ENCODE measurements around the gene CALN1.
"Not testable (repeated sequence)": the region's sequence is repeated elsewhere in the genome, so short reads cannot be mapped to it uniquely, and the experiment has no call there.

The CALN1 gene

GRCh38 chr7:71824006-71824760 lies 588.0 kb downstream of the CALN1 start:
- no peak for DNase-seq (ENCODE audit: low spot score in 2 of 2)
- in situ Hi-C loops (cut with MboI; ENCODE audit: low sequenced_read_pairs): no loop called here
- Histone ChIP-seq H3K4me3 (no peak overlapping the region), H3K27me3 (ENCODE audit: low read depth) (no peaks in the 10 kb centered on the region), H3K4me1 (no peaks in the 10 kb centered on the region), H3K36me3 (replicated peaks) (no peaks in the 10 kb centered on the region), H3K9me3 (no peaks in the 10 kb centered on the region)

GRCh38 chr7:71822406-71822805 lies 589.7 kb downstream of the CALN1 start:
- in situ Hi-C loops (cut with MboI; ENCODE audit: low sequenced_read_pairs); H3K4me1 ChIP-seq; H3K4me3 ChIP-seq; H3K27me3 ChIP-seq (ENCODE audit: low read depth); H3K36me3 ChIP-seq (replicated peaks); DNase-seq (ENCODE audit: low spot score in 2 of 2); H3K9me3 ChIP-seq: not testable (repeated sequence)

DNA sequence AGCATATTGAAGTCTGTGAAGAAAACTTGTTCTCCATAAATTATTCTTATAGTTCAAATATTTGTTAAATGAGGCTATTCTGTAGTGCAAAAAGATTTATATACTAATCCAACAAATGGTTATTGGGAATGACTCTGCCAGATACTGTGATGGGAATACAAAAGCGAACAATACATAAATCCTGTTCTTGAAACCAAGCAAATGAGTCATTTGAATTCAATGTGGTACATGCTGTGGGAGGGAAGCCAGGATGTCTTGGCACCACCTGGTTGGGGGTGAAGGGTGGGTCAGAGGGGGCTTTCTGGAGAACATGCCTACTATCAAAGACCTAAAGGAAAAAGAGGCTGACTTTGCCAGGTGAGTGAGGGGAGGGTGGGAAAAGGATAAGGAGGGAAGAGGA lies 594.2 kb downstream of the CALN1 start:
- no peaks in the 10 kb centered on the region for H3K36me3 ChIP-seq (replicated peaks)
- no peaks in the 10 kb centered on the region for H3K27me3 ChIP-seq (ENCODE audit: low read depth)
- no peak overlapping the region for H3K4me3 ChIP-seq
- no peaks in the 10 kb centered on the region for H3K4me1 ChIP-seq
- in situ Hi-C loops (cut with MboI; ENCODE audit: low sequenced_read_pairs): no loop called here
- DNase-seq (ENCODE audit: low spot score in 2 of 2): no peak
- no peaks in the 10 kb centered on the region for H3K9me3 ChIP-seq

GRCh38 chr7:71808115-71808514 lies 604.0 kb downstream of the CALN1 start:
- H3K27me3 ChIP-seq (ENCODE audit: low read depth): no peaks in the 10 kb centered on the region
- in situ Hi-C loops (cut with MboI; ENCODE audit: low sequenced_read_pairs): no loop called here
- H3K9me3 ChIP-seq: peaks cover 5% of the 10 kb centered on the region; the same call in 1 of the 2 replicates
- no peaks in the 10 kb centered on the region for H3K36me3 ChIP-seq (replicated peaks)
- H3K4me1 ChIP-seq: no peaks in the 10 kb centered on the region
- DNase-seq (ENCODE audit: low spot score in 2 of 2): no peak
- H3K4me3 ChIP-seq: no peak overlapping the region

DNA sequence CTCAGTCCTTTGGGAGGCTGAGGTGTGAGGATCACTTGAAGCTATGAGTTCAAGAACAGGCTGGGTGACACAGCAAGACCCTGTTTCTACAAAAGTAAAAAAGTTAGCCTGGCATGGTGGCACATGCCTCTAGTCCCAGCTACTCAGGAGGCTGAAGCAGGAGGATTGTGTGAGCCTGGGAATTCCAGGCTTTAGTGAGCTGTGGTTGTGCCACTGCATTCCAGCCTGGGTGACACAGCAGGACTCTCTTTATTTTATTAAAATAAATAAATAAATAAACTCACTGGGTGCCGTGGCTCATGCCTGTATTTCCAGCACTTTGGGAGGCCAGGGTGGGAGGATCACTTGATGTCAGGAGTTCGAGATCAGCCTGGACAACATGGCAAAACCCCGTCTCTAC lies 607.9 kb downstream of the CALN1 start:
- in situ Hi-C loops (cut with MboI; ENCODE audit: low sequenced_read_pairs): no loop called here
- Histone ChIP-seq H3K4me3 (no peak overlapping the region), H3K4me1 (no peaks in the 10 kb centered on the region), H3K36me3 (replicated peaks) (no peaks in the 10 kb centered on the region), H3K27me3 (ENCODE audit: low read depth) (no peaks in the 10 kb centered on the region), H3K9me3 (peaks cover 5% of the 10 kb centered on the region; the same call in 1 of the 2 replicates)
- DNase-seq (ENCODE audit: low spot score in 2 of 2): no peak

DNA sequence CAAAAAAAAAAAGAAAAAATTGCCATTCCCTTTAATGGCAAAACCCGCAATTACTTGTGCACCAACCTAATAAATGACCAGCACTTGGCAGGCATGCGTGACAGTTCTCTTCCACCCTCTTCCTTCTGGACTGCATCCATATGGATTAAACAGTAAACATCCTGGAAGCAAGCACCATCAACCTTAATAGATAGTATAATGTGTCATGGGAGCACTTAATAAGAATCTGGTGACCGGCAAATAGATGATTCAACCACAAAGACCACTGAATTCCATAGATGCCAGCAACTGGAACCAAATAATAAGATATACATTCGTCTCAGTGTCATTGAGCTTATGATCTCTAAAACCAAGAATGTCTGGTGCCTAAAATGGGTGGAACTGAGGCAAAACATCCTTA lies 610.2 kb downstream of the CALN1 start:
- peaks cover 4% of the 10 kb centered on the region; the same call in 1 of the 2 replicates for H3K9me3 ChIP-seq
- no peaks in the 10 kb centered on the region for H3K27me3 ChIP-seq (ENCODE audit: low read depth)
- no peak for DNase-seq (ENCODE audit: low spot score in 2 of 2)
- H3K36me3 ChIP-seq (replicated peaks): no peaks in the 10 kb centered on the region
- H3K4me3 ChIP-seq: no peak overlapping the region
- H3K4me1 ChIP-seq: no peaks in the 10 kb centered on the region
- in situ Hi-C loops (cut with MboI; ENCODE audit: low sequenced_read_pairs): no loop called here

DNA sequence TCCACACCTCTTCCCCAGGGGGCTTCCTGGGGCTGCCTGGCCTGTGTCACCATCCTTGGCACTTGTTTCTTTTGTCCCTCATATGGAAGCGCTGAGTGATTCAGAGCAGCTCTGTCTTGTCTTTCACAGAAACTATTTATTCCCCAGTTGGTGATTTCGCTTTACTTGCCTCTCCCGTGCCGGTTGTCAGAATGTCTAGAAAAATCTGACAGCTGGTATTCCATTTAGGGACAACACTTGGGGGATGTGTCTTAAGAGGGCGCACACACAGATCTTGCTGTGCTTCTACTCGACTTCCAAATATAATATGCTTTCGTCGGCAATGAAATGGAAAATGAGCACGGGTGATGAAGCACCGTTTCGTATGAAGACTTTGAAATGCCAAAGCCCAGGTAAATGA lies 611.8 kb downstream of the CALN1 start:
- Histone ChIP-seq H3K27me3 (ENCODE audit: low read depth) (no peaks in the 10 kb centered on the region), H3K4me3 (no peak overlapping the region), H3K4me1 (no peaks in the 10 kb centered on the region), H3K9me3 (no peaks in the 10 kb centered on the region; the same call in 1 of the 2 replicates), H3K36me3 (replicated peaks) (no peaks in the 10 kb centered on the region)
- in situ Hi-C loops (cut with MboI; ENCODE audit: low sequenced_read_pairs): no loop called here
- no peak for DNase-seq (ENCODE audit: low spot score in 2 of 2)

DNA sequence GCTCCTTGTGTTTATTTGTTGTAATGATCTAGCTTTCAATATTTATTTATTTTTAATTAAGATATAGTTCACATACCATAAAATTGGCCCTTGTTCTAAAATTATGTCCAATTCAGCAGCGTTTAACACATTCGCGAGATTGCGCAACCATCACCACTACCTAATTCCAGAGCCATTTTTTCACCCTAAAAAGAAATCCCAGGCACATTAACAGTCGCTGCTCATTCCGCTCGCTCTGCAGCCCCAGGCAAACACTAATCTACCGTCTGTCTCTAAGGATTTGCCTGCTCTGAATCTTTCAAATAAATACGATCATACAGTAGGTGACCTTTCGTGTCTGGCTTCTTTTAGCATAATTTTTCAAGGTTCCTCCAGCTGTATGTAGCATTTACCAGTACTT lies 616.7 kb downstream of the CALN1 start:
- no peak for DNase-seq (ENCODE audit: low spot score in 2 of 2)
- Histone ChIP-seq H3K27me3 (ENCODE audit: low read depth) (no peaks in the 10 kb centered on the region), H3K4me1 (no peaks in the 10 kb centered on the region), H3K9me3 (no peaks in the 10 kb centered on the region; the same call in 1 of the 2 replicates), H3K4me3 (no peak overlapping the region), H3K36me3 (replicated peaks) (no peaks in the 10 kb centered on the region)
- in situ Hi-C loops (cut with MboI; ENCODE audit: low sequenced_read_pairs): no loop called here

DNA sequence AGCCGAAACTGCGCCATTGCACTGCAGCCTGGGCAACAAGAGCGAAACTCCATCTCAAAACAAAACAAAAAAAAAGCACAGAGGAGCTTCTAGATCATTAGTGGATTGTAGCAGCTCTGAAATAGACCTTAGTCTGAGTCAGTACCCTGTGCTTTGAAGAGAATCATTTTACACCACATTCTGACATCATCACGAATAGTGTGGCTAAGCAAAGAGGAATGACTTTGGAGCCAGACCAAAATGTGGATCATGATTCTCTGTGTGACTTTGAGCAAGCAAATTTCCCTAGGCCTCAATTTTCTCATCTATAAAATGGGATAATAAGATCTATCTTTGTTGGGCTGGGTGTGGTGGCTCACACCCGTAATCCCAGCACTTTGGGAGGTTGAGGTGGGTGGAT lies 618.9 kb downstream of the CALN1 start:
- Histone ChIP-seq H3K4me3 (no peak overlapping the region), H3K27me3 (ENCODE audit: low read depth) (no peaks in the 10 kb centered on the region), H3K9me3 (no peaks in the 10 kb centered on the region; the same call in 1 of the 2 replicates), H3K36me3 (replicated peaks) (no peaks in the 10 kb centered on the region), H3K4me1 (no peaks in the 10 kb centered on the region)
- in situ Hi-C loops (cut with MboI; ENCODE audit: low sequenced_read_pairs): no loop called here
- DNase-seq (ENCODE audit: low spot score in 2 of 2): no peak

DNA sequence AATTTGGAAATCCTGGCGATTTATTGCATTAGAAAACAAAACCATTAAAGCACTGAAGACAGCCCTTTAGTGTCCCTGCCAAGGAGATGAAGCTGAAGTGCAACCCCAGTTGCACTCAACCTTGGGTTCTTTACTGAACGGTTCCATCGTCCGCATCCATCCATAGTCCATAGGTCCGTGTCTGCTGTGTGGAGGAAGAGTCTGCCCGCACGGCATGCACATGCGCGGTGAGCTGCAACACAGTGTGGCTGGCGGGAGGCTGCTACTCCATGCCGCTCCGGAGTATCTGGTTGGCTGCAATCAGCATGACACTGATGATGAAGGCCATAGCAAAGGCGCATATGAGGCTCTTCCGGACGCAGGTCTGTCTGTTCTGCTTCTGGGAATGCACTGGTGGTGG lies 624.6 kb downstream of the CALN1 start:
- Histone ChIP-seq H3K4me1 (no peaks in the 10 kb centered on the region), H3K4me3 (no peak overlapping the region), H3K9me3 (no peaks in the 10 kb centered on the region), H3K36me3 (replicated peaks) (no peaks in the 10 kb centered on the region), H3K27me3 (ENCODE audit: low read depth) (no peaks in the 10 kb centered on the region)
- in situ Hi-C loops (cut with MboI; ENCODE audit: low sequenced_read_pairs): no loop called here
- no peak for DNase-seq (ENCODE audit: low spot score in 2 of 2)

DNA sequence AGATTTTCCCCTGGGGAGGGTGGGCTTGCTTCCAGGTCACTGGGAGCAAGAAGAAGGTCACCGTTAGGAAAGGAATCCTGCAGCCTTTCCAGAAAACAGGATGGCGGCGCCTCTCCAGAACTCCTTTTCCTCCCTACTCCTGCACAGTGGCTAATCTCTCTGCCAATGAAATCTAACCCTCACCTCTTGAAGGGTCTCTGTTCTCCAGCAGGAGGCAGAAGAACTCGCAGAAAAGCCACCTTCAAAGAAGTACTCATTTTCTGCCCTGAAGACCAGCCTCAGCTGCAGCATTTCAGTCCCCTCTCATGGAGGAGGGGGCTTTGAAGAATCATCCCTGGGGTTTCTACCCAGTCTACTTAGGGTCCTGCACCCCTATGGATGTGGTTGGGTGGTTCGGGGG lies 626.9 kb downstream of the CALN1 start:
- in situ Hi-C loops (cut with MboI; ENCODE audit: low sequenced_read_pairs): no loop called here
- no peaks in the 10 kb centered on the region for H3K27me3 ChIP-seq (ENCODE audit: low read depth)
- H3K9me3 ChIP-seq: no peaks in the 10 kb centered on the region
- no peaks in the 10 kb centered on the region for H3K4me1 ChIP-seq
- no peaks in the 10 kb centered on the region for H3K36me3 ChIP-seq (replicated peaks)
- no peak for DNase-seq (ENCODE audit: low spot score in 2 of 2)
- no peak overlapping the region for H3K4me3 ChIP-seq

DNA sequence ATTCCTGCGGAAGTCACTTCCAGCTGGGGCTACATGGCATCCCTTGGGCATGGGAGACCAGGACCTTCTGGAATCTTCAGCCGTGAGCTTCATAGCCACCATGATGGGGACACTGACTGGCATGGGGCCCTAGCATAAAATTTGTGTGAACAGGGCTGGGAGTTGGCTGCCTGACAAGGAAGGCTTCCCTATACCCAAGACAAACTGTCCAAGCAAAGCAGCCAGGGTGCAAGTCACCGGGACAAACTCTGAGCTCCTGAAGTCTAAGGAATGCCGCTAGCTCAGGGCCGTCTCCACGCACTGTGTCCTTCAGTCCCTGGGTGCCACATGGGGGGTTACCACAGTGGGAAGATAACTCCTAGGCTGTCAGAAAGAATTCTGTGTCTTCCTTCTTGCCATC lies 627.4 kb downstream of the CALN1 start:
- Histone ChIP-seq H3K36me3 (replicated peaks) (no peaks in the 10 kb centered on the region), H3K4me3 (no peak overlapping the region), H3K4me1 (no peaks in the 10 kb centered on the region), H3K9me3 (no peaks in the 10 kb centered on the region), H3K27me3 (ENCODE audit: low read depth) (no peaks in the 10 kb centered on the region)
- no peak for DNase-seq (ENCODE audit: low spot score in 2 of 2)
- in situ Hi-C loops (cut with MboI; ENCODE audit: low sequenced_read_pairs): no loop called here

DNA sequence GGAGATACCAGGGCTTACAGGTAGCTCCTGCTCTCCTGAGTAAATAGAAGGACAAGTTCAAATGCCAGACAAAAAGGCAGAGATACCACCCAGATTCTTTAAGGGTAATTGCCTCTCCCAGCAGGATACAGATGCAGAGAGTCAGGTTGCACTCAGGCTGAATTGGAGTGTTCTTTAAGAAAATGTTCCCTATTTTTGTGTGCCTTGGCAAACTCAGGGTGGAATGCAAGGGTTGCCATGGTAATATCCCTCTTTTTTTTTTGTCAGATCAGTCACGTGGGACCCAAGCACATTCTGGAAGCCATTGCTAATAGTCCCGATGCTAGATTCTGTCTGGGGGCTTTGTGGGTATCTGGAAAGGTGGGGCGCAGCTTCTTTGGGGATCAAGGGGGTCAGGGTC lies 628.0 kb downstream of the CALN1 start:
- Histone ChIP-seq H3K36me3 (replicated peaks) (no peaks in the 10 kb centered on the region), H3K9me3 (no peaks in the 10 kb centered on the region), H3K4me1 (no peaks in the 10 kb centered on the region), H3K27me3 (ENCODE audit: low read depth) (no peaks in the 10 kb centered on the region), H3K4me3 (no peak overlapping the region)
- in situ Hi-C loops (cut with MboI; ENCODE audit: low sequenced_read_pairs): no loop called here
- no peak for DNase-seq (ENCODE audit: low spot score in 2 of 2)

- H3K4me1 ChIP-seq: no peaks in the 10 kb centered on the region
- H3K9me3 ChIP-seq: no peaks in the 10 kb centered on the region
- DNase-seq (ENCODE audit: low spot score in 2 of 2): no peak
- H3K36me3 ChIP-seq (replicated peaks): no peaks in the 10 kb centered on the region
- no peak overlapping the region for H3K4me3 ChIP-seq
- in situ Hi-C loops (cut with MboI; ENCODE audit: low sequenced_read_pairs): no loop called here
- no peaks in the 10 kb centered on the region for H3K27me3 ChIP-seq (ENCODE audit: low read depth)
Measured at GRCh38 chr7:71783779-71784178, 628.4 kb downstream of the CALN1 start.

DNA sequence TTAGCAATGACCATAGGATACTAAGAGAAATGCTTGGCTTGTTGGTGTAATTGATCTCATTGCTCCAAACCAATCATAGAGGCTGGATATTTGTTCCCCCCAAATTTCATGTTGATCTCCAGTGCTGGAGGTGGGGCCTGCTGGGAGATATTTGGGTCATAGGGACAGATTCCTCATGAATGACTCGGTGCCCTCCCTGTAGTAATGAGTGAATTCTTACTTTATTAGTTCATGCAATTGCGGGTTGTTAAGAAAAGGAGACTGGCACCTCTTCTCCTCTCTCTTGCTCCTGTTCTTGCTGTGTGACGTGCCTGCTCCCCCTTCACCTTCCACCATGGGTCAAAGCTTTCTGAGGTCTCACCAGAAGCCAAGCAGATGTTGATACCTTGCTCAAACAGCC lies 630.1 kb downstream of the CALN1 start:
- Histone ChIP-seq H3K9me3 (no peaks in the 10 kb centered on the region), H3K36me3 (replicated peaks) (no peaks in the 10 kb centered on the region)
- DNase-seq (ENCODE audit: low spot score in 2 of 2): no peak

More for the DNA sequence above, 630.1 kb downstream of the CALN1 start:
- Histone ChIP-seq H3K27me3 (ENCODE audit: low read depth) (no peaks in the 10 kb centered on the region), H3K4me3 (no peak overlapping the region), H3K4me1 (no peaks in the 10 kb centered on the region)
- in situ Hi-C loops (cut with MboI; ENCODE audit: low sequenced_read_pairs): no loop called here

All from HAP-1 (cell line).